ENCODE results near the gene FAM83B. TPM values are rescaled to one million over a fixed set of nuclear protein-coding genes. Genes with fewer than 3 reads are reported as not detected.
A peak's percentile ranks its signal among the peaks of the same experiment; 100 is the strongest.

The FAM83B gene
- total and polyA plus RNA-seq, 7 donors: 0.04 to 1.7 (median 0.47) TPM

GRCh38 chr6:54860132-54860531, 13.6 kb downstream of the FAM83B start:
- Histone ChIP-seq H3K36me3 (ENCODE audit: insufficient read depth in 1 of 2, low read depth in 1 of 2) (no peaks in the 10 kb centered on the region), H3K9me3 (no peaks in the 10 kb centered on the region), H3K4me1 (no peaks in the 10 kb centered on the region), H3K27ac (no peak overlapping the region), H3K27me3 (ENCODE audit: insufficient read depth in 3 of 3, low read length in 2 of 3) (no peaks in the 10 kb centered on the region), H3K4me3 (no peak overlapping the region)
- intact Hi-C loops (cut with DNase I): no loop called here
- TF ChIP-seq CTCF (IDR thresholded peaks at IDR 0.05): no peak
- ATAC-seq (no peak), DNase-seq (no peak)

- Histone ChIP-seq H3K4me3 (no peak overlapping the region), H3K36me3 (ENCODE audit: insufficient read depth in 1 of 2, low read depth in 1 of 2) (no peaks in the 10 kb centered on the region), H3K4me1 (no peaks in the 10 kb centered on the region), H3K27ac (no peak overlapping the region), H3K9me3 (no peaks in the 10 kb centered on the region), H3K27me3 (ENCODE audit: insufficient read depth in 3 of 3, low read length in 2 of 3) (no peaks in the 10 kb centered on the region)
- no peak for ATAC-seq
- intact Hi-C loops (cut with DNase I): no loop called here
- TF ChIP-seq CTCF (IDR thresholded peaks at IDR 0.05): no peak
- 92 to 96% (median 94%) methylated on average over 5 of the region's 5 CpGs for WGBS, 3 donors
- DNase-seq: no peak
Observed at GRCh38 chr6:54860739-54861138, 14.2 kb downstream of the FAM83B start.

GRCh38 chr6:54861905-54862616, 15.5 kb downstream of the FAM83B start:
- no peak for TF ChIP-seq CTCF (IDR thresholded peaks at IDR 0.05)
- H3K27ac ChIP-seq: no peak overlapping the region
- no peaks in the 10 kb centered on the region for H3K9me3 ChIP-seq
- intact Hi-C loops (cut with DNase I): no loop called here
- H3K36me3 ChIP-seq (ENCODE audit: insufficient read depth in 1 of 2, low read depth in 1 of 2): no peaks in the 10 kb centered on the region
- DNase-seq (no peak), ATAC-seq (no peak)
- no peaks in the 10 kb centered on the region for H3K27me3 ChIP-seq (ENCODE audit: insufficient read depth in 3 of 3, low read length in 2 of 3)
- H3K4me3 ChIP-seq: no peak overlapping the region
- WGBS, 3 donors: 88 to 89% (median 88%) methylated on average over 10 of the region's 10 CpGs
- H3K4me1 ChIP-seq: no peaks in the 10 kb centered on the region

- WGBS, 3 donors: 80 to 86% (median 85%) methylated on average over 2 of the region's 2 CpGs
- intact Hi-C loops (cut with DNase I): no loop called here
- no peaks in the 10 kb centered on the region for H3K9me3 ChIP-seq
Observed at GRCh38 chr6:54864272-54864671, 17.7 kb downstream of the FAM83B start.

More at GRCh38 chr6:54864272-54864671, 17.7 kb downstream of the FAM83B start:
- Histone ChIP-seq H3K36me3 (ENCODE audit: insufficient read depth in 1 of 2, low read depth in 1 of 2) (no peaks in the 10 kb centered on the region), H3K4me1 (no peaks in the 10 kb centered on the region), H3K27ac (no peak overlapping the region), H3K4me3 (no peak overlapping the region), H3K27me3 (ENCODE audit: insufficient read depth in 3 of 3, low read length in 2 of 3) (no peaks in the 10 kb centered on the region)
- DNase-seq (no peak), ATAC-seq (peak in 1 of 4 donors; percentile 36)
- TF ChIP-seq CTCF (IDR thresholded peaks at IDR 0.05): no peak
